ENCODE data around the gene ZC3H8.

- TF ChIP-seq CTCF (IDR thresholded peaks at IDR 0.05): no peak
- TF ChIP-seq POLR2A (IDR thresholded peaks at IDR 0.05): no peak
Observed at GRCh38 chr2:112187805-112188596, 66.8 kb downstream of the ZC3H8 start.
